HG02852 (cell line): Measurements from ENCODE around the gene SLC16A1.
"Not testable (repeated sequence)": the region's sequence is repeated elsewhere in the genome, so short reads cannot be mapped to it uniquely, and the experiment has no call there.

Source experiments
- ATAC-seq: cut with Tn5 transposase; IDR thresholded peaks from one replicate; pipeline ENCODE4 v1.9.1; 2021; ENCODE audit warnings: mild to moderate bottlenecking, moderate library complexity; ENCODE audit not compliant: unreplicated experiment

SLC16A1 gene

GRCh38 chr1:112927462-112927990 is 28.5 kb downstream of the SLC16A1 start:
- no peak for ATAC-seq

GRCh38 chr1:112926858-112927257 is 29.1 kb downstream of the SLC16A1 start:
- no peak for ATAC-seq

- no peak for ATAC-seq
These were observed 31.0 kb downstream of the SLC16A1 start for GRCh38 chr1:112925015-112925414.

- no peak for ATAC-seq
These were observed 32.0 kb downstream of the SLC16A1 start for GRCh38 chr1:112923959-112924349.

GRCh38 chr1:112923234-112923958 is 32.6 kb downstream of the SLC16A1 start:
- no peak for ATAC-seq

GRCh38 chr1:112911506-112912220 is 44.3 kb downstream of the SLC16A1 start:
- ATAC-seq = no peak

GRCh38 chr1:112909847-112910246 is 46.1 kb downstream of the SLC16A1 start:
- no peak for ATAC-seq

- ATAC-seq = no peak
These were observed 49.8 kb downstream of the SLC16A1 start for GRCh38 chr1:112906150-112906698.

GRCh38 chr1:112905395-112906149 is 50.4 kb downstream of the SLC16A1 start:
- no peak for ATAC-seq

GRCh38 chr1:112904831-112905261 is 51.1 kb downstream of the SLC16A1 start:
- ATAC-seq = no peak

GRCh38 chr1:112904071-112904830 is 51.7 kb downstream of the SLC16A1 start:
- ATAC-seq = no peak

- ATAC-seq = no peak
These were observed 53.8 kb downstream of the SLC16A1 start for GRCh38 chr1:112902221-112902620.

GRCh38 chr1:112901387-112901786 is 54.6 kb downstream of the SLC16A1 start:
- ATAC-seq = no peak

GRCh38 chr1:112896783-112897182 is 59.2 kb downstream of the SLC16A1 start:
- no peak for ATAC-seq

- no peak for ATAC-seq
These were observed 61.4 kb downstream of the SLC16A1 start for GRCh38 chr1:112894561-112895011.

- ATAC-seq = no peak
These were observed 62.0 kb downstream of the SLC16A1 start for GRCh38 chr1:112894010-112894292.

GRCh38 chr1:112893288-112894009 is 62.5 kb downstream of the SLC16A1 start:
- ATAC-seq = no peak

GRCh38 chr1:112889906-112890305 is 66.1 kb downstream of the SLC16A1 start:
- ATAC-seq = not testable (repeated sequence)

GRCh38 chr1:112889052-112889768 is 66.8 kb downstream of the SLC16A1 start:
- ATAC-seq = no peak
